ENCODE measurements around the gene STK32C.

STK32C gene
- 4.5 to 39.1 (median 18.5) reads per million in 17 experiments for total RNA-seq

- DNase-seq, result peak; percentile 95 to 99 (median 96)
Measured at GRCh38 chr10:132307823-132308586, at the start of gene STK32C. STK32C (minus strand) TSS chr10:132307950; CDS start chr10:132307833, 117 bp downstream.

- no peak for DNase-seq
Measured at GRCh38 chr10:132356621-132357195, 49.0 kb upstream of the STK32C start.

DNA sequence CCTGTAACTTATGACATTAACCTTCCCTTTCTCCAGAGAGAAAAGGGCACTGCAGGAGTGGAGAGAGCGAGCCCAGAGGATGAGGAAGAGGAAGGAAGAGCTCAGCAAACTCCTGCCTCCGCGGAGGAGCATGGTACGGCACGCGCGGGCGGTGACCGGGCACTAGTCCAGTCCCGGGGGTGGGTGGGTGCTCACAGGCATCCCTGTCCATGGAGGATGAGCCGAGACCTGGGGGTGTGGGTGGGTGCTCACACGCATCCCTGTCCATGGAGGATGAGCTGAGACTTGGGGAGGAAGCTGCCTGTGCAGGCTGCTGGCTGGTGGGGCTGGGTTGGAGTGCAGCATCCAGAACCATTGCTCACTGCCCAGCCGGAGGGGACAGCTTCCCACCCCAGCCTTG lies 48.0 kb upstream of the STK32C start:
- DNase-seq, result peak in 3 of 4 experiments; percentile 31 to 53 (median 32)

DNA sequence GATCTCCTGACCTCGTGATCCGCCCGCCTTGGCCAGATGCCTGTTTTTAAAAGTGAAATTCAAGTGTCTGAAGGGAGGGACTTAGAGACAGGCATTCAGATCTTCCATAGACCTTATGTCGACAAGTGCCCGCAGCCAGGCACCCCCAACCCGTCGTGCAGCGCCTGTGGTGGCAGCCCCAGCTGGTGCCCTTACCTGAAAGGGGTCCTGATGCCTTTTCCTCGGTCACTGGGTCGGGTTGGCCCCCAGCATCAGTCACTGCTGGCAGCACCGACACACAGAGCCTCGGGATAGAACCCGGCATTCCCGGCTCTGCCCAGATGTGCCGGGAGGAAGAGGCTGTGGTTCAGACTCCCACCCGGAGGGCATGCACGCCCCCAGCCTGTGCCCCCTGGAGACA lies 47.5 kb upstream of the STK32C start:
- no peak for DNase-seq

GRCh38 chr10:132354356-132355094 lies 46.8 kb upstream of the STK32C start:
- DNase-seq, result no peak

- DNase-seq, result no peak
Measured at GRCh38 chr10:132353456-132354355, 46.0 kb upstream of the STK32C start.

GRCh38 chr10:132352462-132353308 lies 44.9 kb upstream of the STK32C start:
- peak; percentile 70 to 87 (median 80) for DNase-seq

DNA sequence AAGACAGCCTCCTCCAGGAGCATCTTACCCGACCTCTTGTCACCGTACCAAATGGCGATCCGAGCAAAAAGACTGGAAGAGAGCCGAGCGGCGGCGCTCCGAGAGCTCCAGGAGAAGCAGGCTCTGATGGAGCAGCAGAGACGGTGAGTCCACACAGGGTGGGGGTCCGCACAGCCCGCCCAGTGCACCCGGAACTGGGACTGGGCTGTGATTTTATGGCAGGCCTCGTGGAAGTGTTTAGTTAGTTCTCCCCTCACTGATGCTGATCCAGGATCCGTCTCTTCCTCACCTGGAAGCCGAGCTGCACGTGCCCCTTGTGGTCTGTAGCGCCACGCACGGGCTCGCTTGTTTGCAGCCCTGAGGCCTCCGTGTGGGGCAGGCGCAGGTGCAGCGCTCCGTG lies 43.9 kb upstream of the STK32C start:
- no peak for DNase-seq

- DNase-seq, result no peak
Measured at GRCh38 chr10:132350946-132351345, 43.2 kb upstream of the STK32C start.

DNA sequence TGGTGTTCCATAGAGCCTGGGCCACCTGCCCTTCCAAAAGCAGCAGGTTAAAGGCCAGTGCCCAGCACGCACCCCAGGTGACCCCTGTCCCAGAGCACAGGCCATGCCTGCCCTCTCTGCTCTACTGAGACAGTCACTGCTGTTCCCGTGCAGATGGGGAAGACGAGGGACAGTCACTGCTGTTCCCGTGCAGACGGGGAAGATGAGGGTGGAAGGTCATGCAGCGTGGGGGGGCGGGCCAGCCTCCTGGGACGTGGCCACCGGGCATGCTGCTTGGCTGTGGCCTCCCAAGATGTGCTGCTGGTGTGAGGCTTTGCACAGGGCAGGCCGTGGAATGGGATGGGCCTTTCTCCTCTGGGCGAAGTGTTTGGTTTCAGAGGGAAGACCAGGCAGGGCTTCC lies 42.6 kb upstream of the STK32C start:
- DNase-seq, result no peak

- DNase-seq, result no peak
Measured at GRCh38 chr10:132349766-132350165, 42.0 kb upstream of the STK32C start.

GRCh38 chr10:132347931-132348267 lies 40.1 kb upstream of the STK32C start:
- no peak for DNase-seq

DNA sequence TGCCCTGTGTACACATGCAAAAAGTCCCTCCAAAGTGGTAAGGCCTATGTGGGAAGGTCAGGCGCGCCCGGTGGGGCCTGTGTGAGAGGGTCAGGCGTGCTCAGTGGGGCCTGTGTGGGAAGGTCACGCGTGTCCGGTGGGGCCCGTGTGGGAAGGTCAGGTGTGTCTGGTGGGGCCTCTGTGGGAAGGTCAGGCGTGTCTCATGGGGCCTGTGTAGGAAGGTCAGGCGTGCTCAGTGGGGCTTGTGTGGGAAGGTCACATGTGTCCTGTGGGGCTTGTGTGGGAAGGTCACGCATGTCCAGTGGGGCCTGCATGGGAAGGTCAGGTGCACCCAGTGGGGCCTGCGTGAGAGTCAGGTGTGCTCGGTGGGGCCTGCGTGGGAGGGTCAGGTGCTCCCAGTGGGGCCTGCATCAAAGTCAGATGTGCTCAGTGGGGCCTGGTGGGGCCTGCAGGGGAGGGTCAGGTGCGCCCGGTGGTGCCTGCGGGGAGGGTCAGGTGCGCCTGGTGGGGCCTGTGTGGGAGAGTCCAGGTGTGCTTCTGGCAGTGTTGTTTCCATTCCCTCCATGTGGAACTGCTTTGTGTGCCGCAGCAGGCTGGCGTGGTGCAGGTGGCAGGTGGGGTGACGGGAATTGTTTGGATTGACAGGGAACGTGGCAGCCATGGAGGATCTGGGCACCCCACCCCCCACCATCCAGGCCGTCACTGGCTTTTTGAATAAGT lies 39.6 kb upstream of the STK32C start:
- no peak for DNase-seq

DNA sequence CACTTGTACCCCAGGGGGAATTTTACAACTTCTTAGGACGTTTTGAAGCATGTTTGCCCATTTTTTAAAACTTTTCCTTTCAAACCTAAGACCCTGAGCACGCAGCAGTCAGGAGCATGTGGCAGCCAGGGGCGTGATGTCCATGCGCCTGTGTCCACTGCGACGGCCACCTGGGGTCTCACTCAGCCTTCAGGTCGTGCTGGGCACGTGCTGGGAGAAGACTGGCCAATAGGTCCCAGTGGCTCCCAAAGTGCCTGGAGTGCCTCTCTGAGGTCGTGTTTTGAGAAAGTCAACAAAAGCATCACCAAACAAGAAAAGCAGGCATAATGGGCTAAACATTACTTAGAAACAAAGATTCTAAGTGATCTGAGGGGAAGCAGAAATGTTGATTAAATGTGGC lies 39.1 kb upstream of the STK32C start:
- no peak for DNase-seq

DNA sequence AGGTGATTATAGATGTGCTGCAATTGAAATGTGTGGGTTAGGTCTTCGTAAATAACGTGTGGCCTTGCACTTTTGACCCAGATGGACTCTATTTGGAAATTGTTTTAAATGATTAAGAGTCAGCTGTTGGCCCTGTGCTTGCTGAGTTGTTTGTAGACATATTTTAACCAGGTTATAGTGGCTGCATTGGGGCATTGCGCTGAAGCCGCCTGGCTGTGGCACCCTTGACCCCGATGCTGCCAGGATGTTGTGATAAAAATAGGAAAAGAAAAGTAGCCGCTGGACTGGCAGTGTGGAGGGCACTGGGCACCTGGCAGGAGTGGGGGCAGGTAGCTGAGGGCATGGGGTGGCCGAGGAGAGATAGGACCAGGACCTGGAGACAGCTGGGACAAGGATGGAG lies 37.6 kb upstream of the STK32C start:
- DNase-seq, result no peak

DNA sequence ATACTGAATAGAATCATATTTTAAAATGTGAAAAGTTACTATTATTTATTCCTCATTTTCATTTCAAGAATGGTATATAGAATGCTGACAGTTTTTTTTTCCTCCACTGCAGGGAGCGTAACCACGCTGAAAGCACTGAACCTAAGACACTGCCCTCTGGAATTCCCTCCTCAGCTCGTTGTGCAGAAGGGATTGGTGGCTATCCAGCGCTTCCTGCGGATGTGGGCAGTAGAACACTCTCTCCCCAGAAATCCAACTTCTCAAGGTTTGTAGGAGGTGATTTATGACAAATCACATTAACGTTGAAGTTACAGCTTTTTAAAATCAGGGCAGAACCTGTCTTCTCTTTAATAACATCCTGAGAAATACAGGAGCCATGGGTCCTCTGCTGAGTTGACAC lies 36.6 kb upstream of the STK32C start:
- DNase-seq, result no peak

DNA sequence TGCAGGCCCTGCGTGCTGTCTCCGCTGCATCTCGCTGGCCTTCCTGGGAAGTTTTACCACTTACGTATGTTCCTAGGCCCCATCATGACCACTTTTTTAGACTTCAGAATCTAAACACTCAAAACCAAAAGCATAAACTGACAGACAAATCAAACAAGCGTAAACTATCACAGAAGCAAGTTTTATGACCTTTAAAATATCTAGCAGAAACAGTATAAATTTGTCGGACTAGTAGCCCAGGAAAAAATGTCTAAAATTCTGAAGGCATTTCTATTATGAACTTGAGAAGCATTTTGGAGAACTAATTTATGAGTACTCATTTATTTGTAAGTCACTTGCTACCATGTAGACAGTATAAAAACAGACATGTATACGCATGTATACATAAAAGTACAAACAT lies 34.8 kb upstream of the STK32C start:
- DNase-seq, result no peak

DNA sequence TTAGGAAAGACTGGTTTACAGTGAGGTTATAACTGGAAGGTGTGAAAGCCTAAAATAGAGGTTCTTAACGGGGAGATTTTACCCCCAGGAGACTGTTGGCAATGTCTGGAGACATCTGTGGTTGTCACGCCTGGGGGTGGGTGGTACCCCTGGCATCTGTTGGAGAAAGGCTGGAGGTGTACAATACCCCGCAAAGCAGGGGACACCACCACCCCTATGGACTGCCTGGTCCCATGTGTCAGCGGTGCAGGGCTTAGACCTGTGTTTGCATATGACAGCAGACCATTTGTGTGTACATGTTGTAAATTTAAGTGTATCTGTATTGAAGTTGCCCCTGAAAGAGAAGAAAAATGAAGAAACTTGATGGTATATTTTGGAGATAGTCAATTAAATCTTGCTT lies 34.0 kb upstream of the STK32C start:
- DNase-seq, result no peak

DNA sequence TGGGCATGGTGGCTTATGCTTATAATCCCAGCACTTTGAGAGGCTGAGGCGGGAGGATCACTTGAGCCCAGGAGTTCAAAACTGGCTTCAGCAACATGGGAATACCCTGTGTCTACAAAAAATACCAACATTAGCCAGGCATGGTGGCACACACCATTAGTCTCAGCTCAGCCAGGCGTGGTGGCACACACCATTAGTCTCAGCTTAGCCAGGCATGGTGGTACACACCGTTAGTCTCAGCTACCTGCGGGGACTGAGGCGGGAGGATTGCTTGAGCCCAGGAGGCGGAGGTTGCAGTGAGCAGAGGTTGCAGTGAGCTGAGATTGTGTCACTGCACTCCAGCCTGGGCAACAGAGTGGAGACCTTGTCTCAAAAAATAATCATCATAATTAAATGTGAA lies 33.3 kb upstream of the STK32C start:
- no peak for DNase-seq

DNA sequence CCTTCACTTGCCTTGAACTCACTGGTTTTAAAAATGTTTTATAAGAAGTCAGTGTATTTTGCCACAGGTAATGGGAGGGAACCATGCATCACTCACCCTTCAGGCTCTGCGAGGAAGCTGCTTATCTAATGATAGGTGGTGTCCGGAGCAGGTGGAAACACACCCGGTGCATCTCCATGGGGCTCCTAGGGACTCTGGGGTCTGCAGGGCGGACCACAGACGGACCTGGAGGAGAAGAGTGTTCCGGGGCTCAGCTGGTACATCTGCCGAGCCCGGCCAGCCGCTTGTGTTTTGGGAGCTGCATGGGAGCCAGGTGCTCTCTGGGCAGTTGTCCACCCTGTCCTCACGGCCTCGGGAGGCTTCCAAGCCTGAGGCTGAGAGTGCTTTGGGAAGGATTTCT lies 31.5 kb upstream of the STK32C start:
- no peak for DNase-seq

- DNase-seq, result no peak
Measured at GRCh38 chr10:132338876-132339275, 31.1 kb upstream of the STK32C start.

Measured in suppressor macrophage (primary cell).